Subcutaneous adipose tissue (tissue), 4 donors: ENCODE measurements around the gene FAM53B. TPM values are rescaled to one million over a fixed set of nuclear protein-coding genes. Genes with fewer than 3 reads are reported as not detected.

Experiments used
- CTCF ChIP-seq: fragments of 450-650 bp; IDR thresholded peaks from one replicate; pipeline ENCODE4 v1.5.1; 2016; ENCODE audit warnings: low read depth, mild to moderate bottlenecking, control low read depth, antibody characterized with exemption, moderate library complexity
- total RNA-seq, 4 donors: library from RNA; depleted of rRNA; stranded (reverse); fragments of >200 nt; gene quantifications; one replicate each; pipeline ENCODE4 v1.1.0, GENCODE V29; 2016

The FAM53B gene
- total RNA-seq, 4 donors from 2014 or later = 13.5 to 39.2 (median 29.5) TPM

- TF ChIP-seq CTCF = no peak
Observed at GRCh38 chr10:124598196-124598595, 146.0 kb downstream of the FAM53B start.

DNA sequence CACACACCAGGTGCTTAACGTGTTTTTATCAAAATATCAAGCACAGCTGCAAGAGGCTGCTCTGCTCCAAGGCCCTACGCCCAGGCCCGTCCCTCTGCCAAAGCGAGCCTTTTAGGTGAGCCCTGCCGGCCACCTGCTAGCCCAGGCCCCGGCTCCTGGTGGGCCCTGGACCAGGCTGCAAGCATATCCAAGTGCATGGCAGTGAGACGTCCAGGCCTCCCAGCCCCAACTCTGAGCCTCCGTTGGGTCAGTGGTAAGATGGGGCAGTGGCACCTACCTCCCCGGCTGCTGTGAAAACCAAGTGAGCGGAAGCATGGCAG, 146.4 kb downstream of the FAM53B start:
- TF ChIP-seq CTCF = no peak

DNA sequence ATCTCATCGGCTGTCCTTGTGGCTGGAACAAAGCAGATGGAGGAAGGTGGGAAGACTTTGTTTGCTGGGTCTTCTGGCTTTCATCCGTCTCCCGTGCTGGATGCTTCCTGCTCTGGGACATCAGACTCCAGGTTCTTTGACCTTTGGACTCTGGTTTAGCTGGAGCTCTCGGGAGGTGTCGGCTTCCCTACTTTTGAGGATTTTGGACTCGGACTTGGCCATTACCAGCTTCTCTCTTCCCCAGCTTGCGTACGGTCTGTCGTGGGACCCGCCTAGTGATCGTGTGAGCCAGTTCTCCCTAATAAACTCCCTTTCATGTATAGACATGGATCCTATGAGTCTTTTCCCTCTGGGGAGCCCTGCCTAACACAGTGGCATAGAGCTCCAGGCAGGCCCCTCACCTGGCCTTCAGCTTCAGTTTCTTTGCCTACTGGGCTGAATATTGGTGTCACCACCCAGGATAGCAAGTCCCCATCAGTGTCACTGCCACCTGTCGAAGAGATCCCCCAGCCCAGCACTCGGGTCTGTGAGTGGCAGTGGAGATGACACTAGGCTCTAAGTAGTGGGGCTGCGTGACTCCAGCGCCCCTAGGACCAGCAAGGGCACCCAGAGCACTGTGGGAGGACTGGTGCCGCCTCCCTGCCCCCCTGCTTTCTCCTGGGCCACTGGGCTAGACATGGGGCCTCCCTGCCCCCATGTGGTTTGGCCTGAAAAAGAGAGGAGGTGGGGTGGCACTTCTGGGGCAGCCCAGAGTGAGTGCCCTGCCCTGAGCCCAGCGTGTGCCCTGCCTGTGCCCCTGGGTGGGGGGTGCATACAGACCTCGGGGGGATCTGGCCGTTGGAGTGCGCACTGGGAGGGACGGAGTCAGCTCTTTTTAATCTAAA, 147.0 kb downstream of the FAM53B start:
- no peak for TF ChIP-seq CTCF

DNA sequence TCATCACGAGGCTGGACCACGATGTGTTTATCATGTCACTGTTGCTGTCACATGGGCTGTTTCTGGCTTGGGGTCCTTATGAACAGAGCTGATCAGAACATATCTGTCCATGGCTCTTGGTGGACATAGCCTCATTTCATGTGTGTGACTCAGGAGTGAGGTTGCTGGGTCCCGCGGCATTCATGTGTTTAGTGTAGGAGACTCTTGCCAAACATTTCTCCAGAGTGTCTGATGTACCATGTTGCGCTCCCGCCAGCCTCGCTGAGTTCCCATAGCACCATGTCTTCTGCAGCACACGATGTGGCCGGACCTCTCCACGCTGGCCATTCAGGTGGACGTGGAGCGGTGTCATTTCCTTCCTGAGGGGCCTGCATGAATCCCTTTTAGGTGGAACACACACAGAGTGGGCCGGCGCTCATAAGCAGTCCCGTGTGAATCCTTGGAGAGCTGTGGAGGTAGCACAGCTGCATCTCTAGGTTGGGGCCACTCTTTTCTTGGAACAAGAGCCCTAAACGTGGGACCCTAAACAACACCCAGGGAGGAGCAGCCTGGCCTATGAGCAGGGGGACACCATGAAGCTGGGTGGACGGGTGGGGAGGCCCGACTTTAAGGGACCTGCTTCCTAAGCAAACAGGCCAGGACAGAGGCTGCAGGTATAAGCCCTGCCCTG, 147.9 kb downstream of the FAM53B start:
- no peak for TF ChIP-seq CTCF

DNA sequence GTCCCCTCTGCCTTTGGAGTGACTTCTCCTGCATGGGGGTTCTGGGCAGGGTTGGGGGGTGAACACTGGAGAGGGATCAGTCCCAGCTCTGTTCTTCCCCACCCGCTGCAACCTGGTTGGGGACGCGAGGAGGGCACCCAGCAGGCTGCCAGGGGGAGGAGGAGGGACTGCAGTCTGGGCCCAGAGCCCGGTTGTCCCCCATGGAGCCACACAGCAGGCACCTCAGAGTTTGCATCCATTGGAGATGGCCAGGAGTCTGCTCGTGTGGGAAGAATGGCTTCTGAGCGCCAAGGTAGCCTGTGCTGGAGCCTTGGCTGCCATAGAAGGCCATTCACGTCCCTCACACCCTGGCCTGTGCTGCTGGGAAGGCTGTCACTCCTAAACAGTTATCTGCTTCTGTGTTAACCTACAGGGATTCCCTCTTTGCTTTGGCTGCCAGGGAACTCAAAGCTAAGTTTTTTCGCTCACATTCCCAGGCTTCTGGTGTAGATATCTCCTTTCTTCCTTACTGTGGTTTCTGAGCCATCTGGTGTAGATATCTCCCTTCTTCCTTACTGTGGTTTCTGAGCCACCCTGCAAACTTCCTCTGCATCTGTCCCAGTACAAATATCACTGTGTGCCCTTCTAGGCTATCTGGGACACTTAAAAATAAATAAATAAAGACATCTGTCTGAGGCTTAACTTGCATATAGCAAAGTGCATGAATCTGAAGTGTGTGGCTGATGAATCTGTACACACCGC, 148.9 kb downstream of the FAM53B start:
- TF ChIP-seq CTCF = no peak

GRCh38 chr10:124594240-124594639, 149.9 kb downstream of the FAM53B start:
- TF ChIP-seq CTCF = no peak

GRCh38 chr10:124593431-124593985, 150.7 kb downstream of the FAM53B start:
- TF ChIP-seq CTCF = no peak
